ENCODE data around the gene CNKSR3.
A peak's percentile ranks its signal among the peaks of the same experiment; 100 is the strongest.
"Not testable (repeated sequence)": the region's sequence is repeated elsewhere in the genome, so short reads cannot be mapped to it uniquely, and the experiment has no call there.

CNKSR3 gene

DNA sequence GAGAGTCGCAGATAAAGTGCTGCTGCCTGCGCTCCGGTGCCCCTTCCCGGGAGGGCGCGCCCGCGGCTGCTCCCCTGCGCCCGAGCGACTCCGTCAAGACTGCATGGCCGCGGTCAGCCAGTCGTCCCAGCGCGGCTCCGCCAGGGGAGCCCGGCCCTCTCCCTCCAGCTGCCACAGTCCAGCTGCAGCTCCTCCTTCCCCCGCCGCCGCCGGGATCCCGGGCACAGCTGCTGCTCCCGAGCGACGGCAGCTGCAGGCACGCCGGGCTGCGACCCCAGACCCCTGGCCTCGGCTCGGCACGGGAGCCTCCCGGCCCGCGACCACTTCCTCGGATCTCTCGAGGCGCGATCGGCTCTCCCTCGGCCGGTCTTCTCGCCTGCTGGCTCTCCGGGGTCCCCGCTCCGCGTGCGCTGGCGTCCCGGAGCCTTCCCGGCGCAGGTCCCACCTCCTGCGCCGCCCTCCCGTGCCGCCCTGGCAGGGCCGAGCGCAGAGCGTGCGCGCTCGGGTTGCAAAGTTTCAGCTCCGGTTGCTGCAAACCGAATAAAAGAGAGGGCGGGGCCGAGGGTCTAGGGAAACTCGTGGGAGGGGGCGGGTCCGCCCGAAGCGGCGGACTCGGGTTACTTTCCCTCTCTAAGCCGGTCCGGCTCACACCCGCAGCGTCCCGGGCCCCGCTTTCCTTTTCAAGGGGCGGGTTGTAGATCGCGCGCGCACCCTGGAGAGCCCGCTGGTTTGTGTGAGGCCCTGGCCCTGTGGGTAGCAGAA, at the start of gene CNKSR3:
CNKSR3 (minus strand) TSS at position 542 of the 762 bp plus-strand sequence. CDS start 571 bp downstream, outside the sequence.
- H3K4me1 ChIP-seq (ENCODE audit: control insufficient read depth, insufficient read depth, low read length) = peaks cover 12% of the 10 kb centered on the region
- no peaks in the 10 kb centered on the region for H3K36me3 ChIP-seq (ENCODE audit: control insufficient read depth, insufficient read depth, low read length)
- H3K27me3 ChIP-seq (ENCODE audit: control insufficient read depth, insufficient read depth, low read length) = no peaks in the 10 kb centered on the region
- H3K27ac ChIP-seq (ENCODE audit: low read depth, low read length) = peak within 1 kb of the TSS; percentile 97
- peak within 1 kb of the TSS; percentile 95 for H3K4me3 ChIP-seq (ENCODE audit: low read length)
- peak within 1 kb of the TSS; percentile 96 for H3K9ac ChIP-seq (ENCODE audit: low read length)

DNA sequence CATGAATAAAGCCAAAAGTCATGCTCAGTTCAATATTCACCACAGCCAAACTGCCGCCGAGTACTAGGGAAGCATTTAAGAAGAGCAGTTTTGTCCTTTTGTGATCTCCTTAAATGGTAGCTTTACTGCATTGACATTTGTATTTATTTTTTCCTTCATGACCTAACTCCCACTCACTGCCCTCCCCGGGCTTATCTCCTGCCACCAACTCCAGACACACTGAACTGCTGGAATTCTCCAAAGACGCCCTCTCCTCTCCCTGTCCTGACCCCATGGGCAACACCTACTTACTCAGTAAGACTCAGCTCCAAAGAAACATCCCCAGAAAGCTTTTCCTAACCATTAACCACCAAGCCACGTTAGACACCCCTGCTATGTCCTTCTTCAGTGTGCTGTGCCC, 48.5 kb upstream of the CNKSR3 start:
- Histone ChIP-seq H3K36me3 (ENCODE audit: control insufficient read depth, insufficient read depth, low read length) (no peaks in the 10 kb centered on the region), H3K9ac (ENCODE audit: low read length) (no peak overlapping the region), H3K4me1 (ENCODE audit: control insufficient read depth, insufficient read depth, low read length) (no peaks in the 10 kb centered on the region), H3K27ac (ENCODE audit: low read depth, low read length) (no peak overlapping the region), H3K4me3 (ENCODE audit: low read length) (no peak overlapping the region), H3K27me3 (ENCODE audit: control insufficient read depth, insufficient read depth, low read length) (no peaks in the 10 kb centered on the region)

DNA sequence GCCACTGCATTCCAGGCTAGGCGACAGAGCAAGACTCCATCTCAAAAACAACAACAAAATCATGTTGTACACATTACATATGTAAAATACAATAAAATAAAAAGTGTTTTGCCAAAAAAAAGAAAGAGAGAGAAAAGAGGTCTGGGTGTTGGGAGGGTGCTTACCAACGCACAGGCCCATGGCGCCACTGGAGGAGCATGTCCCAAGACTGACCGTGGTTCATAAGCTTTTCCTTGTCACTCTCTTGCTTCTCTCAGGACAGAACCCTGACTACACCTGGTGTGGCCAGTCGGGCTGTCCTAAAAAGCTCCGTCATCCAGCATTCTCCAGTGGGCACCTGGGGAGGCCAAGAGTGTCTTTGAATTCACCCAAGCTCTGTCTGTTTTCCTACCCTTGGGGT, 48.0 kb upstream of the CNKSR3 start:
- Histone ChIP-seq H3K9ac (ENCODE audit: low read length) (no peak overlapping the region), H3K27me3 (ENCODE audit: control insufficient read depth, insufficient read depth, low read length) (no peaks in the 10 kb centered on the region), H3K4me3 (ENCODE audit: low read length) (no peak overlapping the region), H3K36me3 (ENCODE audit: control insufficient read depth, insufficient read depth, low read length) (no peaks in the 10 kb centered on the region), H3K4me1 (ENCODE audit: control insufficient read depth, insufficient read depth, low read length) (no peaks in the 10 kb centered on the region), H3K27ac (ENCODE audit: low read depth, low read length) (no peak overlapping the region)

DNA sequence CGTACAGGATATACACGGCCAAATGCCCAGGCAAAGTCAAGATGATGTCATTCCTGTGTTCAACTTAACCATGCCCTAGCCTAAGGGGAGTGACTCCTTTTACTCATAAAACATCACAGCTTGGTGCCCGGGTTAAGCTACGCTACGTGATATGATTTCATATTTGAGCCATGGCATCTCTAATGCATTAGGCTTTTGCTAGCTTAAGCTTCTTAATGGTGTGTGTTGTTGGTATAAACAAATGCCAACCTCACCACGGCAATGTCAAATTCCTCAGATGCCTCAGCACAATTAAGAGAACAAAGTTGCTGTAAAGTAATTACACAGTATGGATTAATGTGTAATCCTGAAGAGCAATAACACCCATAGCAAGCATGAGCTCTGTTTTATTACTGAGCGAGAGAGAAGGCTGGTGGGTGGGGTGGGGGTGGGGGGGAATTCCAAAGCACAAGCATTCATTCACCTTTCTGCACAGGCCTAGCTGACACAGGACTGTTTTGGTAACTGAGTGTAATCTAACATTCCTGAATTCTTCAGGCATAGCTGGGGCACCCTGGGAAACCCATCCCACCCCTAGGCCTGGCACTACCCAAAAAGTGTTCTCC, 44.7 kb upstream of the CNKSR3 start:
- Histone ChIP-seq H3K9ac (ENCODE audit: low read length) (no peak overlapping the region), H3K27me3 (ENCODE audit: control insufficient read depth, insufficient read depth, low read length) (no peaks in the 10 kb centered on the region), H3K27ac (ENCODE audit: low read depth, low read length) (no peak overlapping the region), H3K4me1 (ENCODE audit: control insufficient read depth, insufficient read depth, low read length) (no peaks in the 10 kb centered on the region), H3K4me3 (ENCODE audit: low read length) (no peak overlapping the region), H3K36me3 (ENCODE audit: control insufficient read depth, insufficient read depth, low read length) (no peaks in the 10 kb centered on the region)

DNA sequence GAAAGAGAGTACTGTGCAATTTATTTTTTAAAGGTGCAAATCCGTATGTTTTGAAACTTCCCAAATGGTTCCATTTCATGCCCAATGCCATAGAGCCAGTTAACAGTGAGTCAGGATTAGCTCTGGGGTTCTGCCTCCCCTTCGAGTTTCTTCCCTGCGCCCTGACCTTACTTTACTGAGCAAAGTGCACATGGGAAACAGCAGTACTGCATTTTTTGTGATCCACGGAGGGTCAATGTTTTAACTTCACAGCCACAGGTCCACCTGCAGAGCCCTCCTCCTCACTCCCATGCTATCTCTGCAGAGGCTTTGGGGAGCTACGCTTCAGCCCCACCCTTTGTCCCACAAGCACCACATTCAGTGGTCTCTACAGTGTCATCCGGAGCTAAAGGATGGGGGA, 44.0 kb upstream of the CNKSR3 start:
- no peak overlapping the region for H3K27ac ChIP-seq (ENCODE audit: low read depth, low read length)
- H3K4me1 ChIP-seq (ENCODE audit: control insufficient read depth, insufficient read depth, low read length) = no peaks in the 10 kb centered on the region
- H3K9ac ChIP-seq (ENCODE audit: low read length) = no peak overlapping the region
- no peak overlapping the region for H3K4me3 ChIP-seq (ENCODE audit: low read length)
- no peaks in the 10 kb centered on the region for H3K27me3 ChIP-seq (ENCODE audit: control insufficient read depth, insufficient read depth, low read length)
- H3K36me3 ChIP-seq (ENCODE audit: control insufficient read depth, insufficient read depth, low read length) = no peaks in the 10 kb centered on the region

DNA sequence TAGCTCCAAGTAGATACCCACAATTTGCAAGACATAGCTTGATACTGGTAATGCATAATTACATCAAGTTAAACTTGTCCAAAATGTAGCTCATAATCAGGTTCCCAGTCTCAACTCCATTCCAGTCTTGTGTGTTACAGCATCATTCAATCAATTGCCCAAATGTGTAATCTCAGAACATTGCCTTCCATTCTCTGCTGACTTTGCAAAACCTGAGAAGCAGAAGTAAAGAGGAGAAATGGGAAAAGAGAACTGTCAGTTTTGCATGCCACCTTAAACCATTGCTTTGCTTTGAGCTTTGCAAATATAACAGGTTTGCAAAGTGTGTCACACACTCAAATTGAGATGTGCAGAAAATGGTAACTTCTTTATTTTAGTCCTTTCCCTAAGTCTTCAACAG, 40.3 kb upstream of the CNKSR3 start:
- no peaks in the 10 kb centered on the region for H3K27me3 ChIP-seq (ENCODE audit: control insufficient read depth, insufficient read depth, low read length)
- no peak overlapping the region for H3K27ac ChIP-seq (ENCODE audit: low read depth, low read length)
- H3K4me1 ChIP-seq (ENCODE audit: control insufficient read depth, insufficient read depth, low read length) = no peaks in the 10 kb centered on the region
- H3K4me3 ChIP-seq (ENCODE audit: low read length) = no peak overlapping the region
- no peaks in the 10 kb centered on the region for H3K36me3 ChIP-seq (ENCODE audit: control insufficient read depth, insufficient read depth, low read length)
- no peak overlapping the region for H3K9ac ChIP-seq (ENCODE audit: low read length)

- no peak overlapping the region for H3K4me3 ChIP-seq (ENCODE audit: low read length)
- H3K36me3 ChIP-seq (ENCODE audit: control insufficient read depth, insufficient read depth, low read length) = no peaks in the 10 kb centered on the region
- H3K4me1 ChIP-seq (ENCODE audit: control insufficient read depth, insufficient read depth, low read length) = no peaks in the 10 kb centered on the region
- no peaks in the 10 kb centered on the region for H3K27me3 ChIP-seq (ENCODE audit: control insufficient read depth, insufficient read depth, low read length)
- H3K9ac ChIP-seq (ENCODE audit: low read length) = no peak overlapping the region
- H3K27ac ChIP-seq (ENCODE audit: low read depth, low read length) = no peak overlapping the region
Observed at GRCh38 chr6:154549179-154549578, 38.7 kb upstream of the CNKSR3 start.

GRCh38 chr6:154548130-154548830, 37.8 kb upstream of the CNKSR3 start:
- Histone ChIP-seq H3K9ac (ENCODE audit: low read length) (no peak overlapping the region), H3K4me3 (ENCODE audit: low read length) (no peak overlapping the region), H3K4me1 (ENCODE audit: control insufficient read depth, insufficient read depth, low read length) (no peaks in the 10 kb centered on the region)

GRCh38 chr6:154543628-154544027, 33.1 kb upstream of the CNKSR3 start:
- H3K27me3 ChIP-seq (ENCODE audit: control insufficient read depth, insufficient read depth, low read length) = no peaks in the 10 kb centered on the region
- no peaks in the 10 kb centered on the region for H3K36me3 ChIP-seq (ENCODE audit: control insufficient read depth, insufficient read depth, low read length)
- no peak overlapping the region for H3K27ac ChIP-seq (ENCODE audit: low read depth, low read length)
- H3K4me3 ChIP-seq (ENCODE audit: low read length) = no peak overlapping the region
- peaks cover 2% of the 10 kb centered on the region for H3K4me1 ChIP-seq (ENCODE audit: control insufficient read depth, insufficient read depth, low read length)
- no peak overlapping the region for H3K9ac ChIP-seq (ENCODE audit: low read length)

More at GRCh38 chr6:154548130-154548830, 37.8 kb upstream of the CNKSR3 start:
- H3K27me3 ChIP-seq (ENCODE audit: control insufficient read depth, insufficient read depth, low read length) = no peaks in the 10 kb centered on the region
- H3K27ac ChIP-seq (ENCODE audit: low read depth, low read length) = peak overlapping the region; percentile 55
- H3K36me3 ChIP-seq (ENCODE audit: control insufficient read depth, insufficient read depth, low read length) = no peaks in the 10 kb centered on the region

DNA sequence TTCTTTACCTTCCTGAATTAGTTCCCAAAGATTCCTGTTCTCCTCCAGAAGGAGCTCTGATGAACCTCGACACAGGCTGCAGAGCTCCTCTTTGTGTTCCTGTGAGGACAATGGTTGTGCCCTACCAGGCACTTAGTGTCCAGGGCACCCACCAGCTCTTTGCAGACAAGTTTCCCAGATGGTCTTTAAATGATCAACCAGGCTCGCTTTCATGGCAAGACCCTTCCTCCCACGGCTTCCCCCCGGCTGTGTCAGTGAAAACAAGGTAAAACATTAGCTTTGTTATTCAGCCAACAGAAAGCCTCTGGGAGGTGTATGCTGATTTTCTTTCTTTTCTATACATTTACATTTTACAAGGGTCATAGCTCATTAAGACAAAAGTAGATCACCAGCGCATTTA, 32.3 kb upstream of the CNKSR3 start:
- no peaks in the 10 kb centered on the region for H3K27me3 ChIP-seq (ENCODE audit: control insufficient read depth, insufficient read depth, low read length)
- no peak overlapping the region for H3K4me3 ChIP-seq (ENCODE audit: low read length)
- no peak overlapping the region for H3K9ac ChIP-seq (ENCODE audit: low read length)
- H3K36me3 ChIP-seq (ENCODE audit: control insufficient read depth, insufficient read depth, low read length) = no peaks in the 10 kb centered on the region
- H3K27ac ChIP-seq (ENCODE audit: low read depth, low read length) = no peak overlapping the region
- peaks cover 3% of the 10 kb centered on the region for H3K4me1 ChIP-seq (ENCODE audit: control insufficient read depth, insufficient read depth, low read length)

GRCh38 chr6:154541837-154542236, 31.4 kb upstream of the CNKSR3 start:
- not testable (repeated sequence) for H3K9ac ChIP-seq (ENCODE audit: low read length); H3K4me3 ChIP-seq (ENCODE audit: low read length); H3K27me3 ChIP-seq (ENCODE audit: control insufficient read depth, insufficient read depth, low read length); H3K4me1 ChIP-seq (ENCODE audit: control insufficient read depth, insufficient read depth, low read length); H3K36me3 ChIP-seq (ENCODE audit: control insufficient read depth, insufficient read depth, low read length); H3K27ac ChIP-seq (ENCODE audit: low read depth, low read length)

- H3K9ac ChIP-seq (ENCODE audit: low read length) = no peak overlapping the region
- H3K27me3 ChIP-seq (ENCODE audit: control insufficient read depth, insufficient read depth, low read length) = no peaks in the 10 kb centered on the region
- no peak overlapping the region for H3K27ac ChIP-seq (ENCODE audit: low read depth, low read length)
- H3K4me1 ChIP-seq (ENCODE audit: control insufficient read depth, insufficient read depth, low read length) = peaks cover 6% of the 10 kb centered on the region
- no peaks in the 10 kb centered on the region for H3K36me3 ChIP-seq (ENCODE audit: control insufficient read depth, insufficient read depth, low read length)
- no peak overlapping the region for H3K4me3 ChIP-seq (ENCODE audit: low read length)
Observed at GRCh38 chr6:154539593-154540269, 29.2 kb upstream of the CNKSR3 start.
